ENCODE results near the gene LPIN2.

Gene LPIN2

DNA sequence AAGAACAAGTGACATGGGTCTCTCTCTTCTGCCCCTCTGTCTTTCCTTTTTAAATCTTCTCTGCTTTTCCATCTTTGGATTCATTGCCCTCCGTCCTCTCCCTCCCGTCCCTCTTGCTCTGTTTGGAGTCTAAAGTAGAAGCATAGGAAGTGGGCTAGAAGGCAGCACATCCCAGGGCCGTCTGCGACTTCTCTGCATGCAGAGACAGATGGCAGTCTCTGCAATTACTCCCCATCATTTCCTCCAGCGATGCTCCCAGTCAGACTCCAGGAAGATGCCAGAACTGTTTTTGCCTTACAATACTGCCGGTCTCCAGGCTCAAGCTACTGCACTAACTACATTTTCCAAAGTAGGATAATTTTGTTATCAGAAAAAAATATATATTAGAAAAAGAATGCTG lies 35.2 kb upstream of the LPIN2 start:
- TF ChIP-seq, protein P1, sequence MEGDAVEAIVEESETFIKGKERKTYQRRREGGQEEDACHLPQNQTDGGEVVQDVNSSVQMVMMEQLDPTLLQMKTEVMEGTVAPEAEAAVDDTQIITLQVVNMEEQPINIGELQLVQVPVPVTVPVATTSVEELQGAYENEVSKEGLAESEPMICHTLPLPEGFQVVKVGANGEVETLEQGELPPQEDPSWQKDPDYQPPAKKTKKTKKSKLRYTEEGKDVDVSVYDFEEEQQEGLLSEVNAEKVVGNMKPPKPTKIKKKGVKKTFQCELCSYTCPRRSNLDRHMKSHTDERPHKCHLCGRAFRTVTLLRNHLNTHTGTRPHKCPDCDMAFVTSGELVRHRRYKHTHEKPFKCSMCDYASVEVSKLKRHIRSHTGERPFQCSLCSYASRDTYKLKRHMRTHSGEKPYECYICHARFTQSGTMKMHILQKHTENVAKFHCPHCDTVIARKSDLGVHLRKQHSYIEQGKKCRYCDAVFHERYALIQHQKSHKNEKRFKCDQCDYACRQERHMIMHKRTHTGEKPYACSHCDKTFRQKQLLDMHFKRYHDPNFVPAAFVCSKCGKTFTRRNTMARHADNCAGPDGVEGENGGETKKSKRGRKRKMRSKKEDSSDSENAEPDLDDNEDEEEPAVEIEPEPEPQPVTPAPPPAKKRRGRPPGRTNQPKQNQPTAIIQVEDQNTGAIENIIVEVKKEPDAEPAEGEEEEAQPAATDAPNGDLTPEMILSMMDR (IDR thresholded peaks at IDR 0.05; ENCODE audit: low read depth, low read length) = no peak
- no peak for TF ChIP-seq POLR2A (IDR thresholded peaks at IDR 0.05; ENCODE audit: extremely low read depth, insufficient read length)
- TF ChIP-seq, protein P2, sequence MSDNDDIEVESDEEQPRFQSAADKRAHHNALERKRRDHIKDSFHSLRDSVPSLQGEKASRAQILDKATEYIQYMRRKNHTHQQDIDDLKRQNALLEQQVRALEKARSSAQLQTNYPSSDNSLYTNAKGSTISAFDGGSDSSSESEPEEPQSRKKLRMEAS (IDR thresholded peaks at IDR 0.05; ENCODE audit: low read depth, low read length) = no peak
- TF ChIP-seq MYC (IDR thresholded peaks at IDR 0.05; ENCODE audit: low read depth, low read length) = no peak
- H3K4me3 ChIP-seq (ENCODE audit: low read depth, low read length) = no peak overlapping the region
- no peak for DNase-seq (ENCODE audit: low read depth)

DNA sequence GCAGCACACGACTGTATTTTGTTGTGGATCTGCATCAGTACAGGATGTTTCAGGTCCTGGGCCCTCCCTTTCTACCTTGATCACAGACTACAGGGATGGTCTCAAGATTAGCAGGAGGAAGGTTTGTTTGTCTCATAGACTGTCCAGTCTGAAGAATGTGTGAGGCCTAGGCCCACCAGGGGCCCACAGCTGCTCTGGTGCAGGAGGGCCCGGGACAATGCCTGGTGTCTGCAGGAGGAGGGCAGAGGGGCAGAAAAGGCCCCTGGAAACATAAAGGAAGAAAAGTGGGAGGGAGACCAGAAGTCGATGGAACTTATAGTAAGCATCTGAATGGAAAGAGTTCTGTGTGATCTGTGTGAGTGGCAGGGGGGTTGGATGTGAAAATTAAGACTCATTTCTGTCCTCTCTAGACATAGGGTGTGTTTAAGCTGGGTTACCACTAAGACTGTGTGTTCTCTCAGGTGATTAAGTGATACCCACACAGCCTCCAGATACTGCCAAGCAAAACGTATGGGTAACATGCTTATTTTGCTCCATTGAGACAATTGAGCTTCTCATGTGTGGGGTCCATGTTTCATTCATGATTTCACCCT lies 33.4 kb upstream of the LPIN2 start:
- no peak overlapping the region for H3K4me3 ChIP-seq (ENCODE audit: low read depth, low read length)
- DNase-seq (ENCODE audit: low read depth) = no peak
- TF ChIP-seq, protein P2 (IDR thresholded peaks at IDR 0.05; ENCODE audit: low read depth, low read length) = no peak

DNA sequence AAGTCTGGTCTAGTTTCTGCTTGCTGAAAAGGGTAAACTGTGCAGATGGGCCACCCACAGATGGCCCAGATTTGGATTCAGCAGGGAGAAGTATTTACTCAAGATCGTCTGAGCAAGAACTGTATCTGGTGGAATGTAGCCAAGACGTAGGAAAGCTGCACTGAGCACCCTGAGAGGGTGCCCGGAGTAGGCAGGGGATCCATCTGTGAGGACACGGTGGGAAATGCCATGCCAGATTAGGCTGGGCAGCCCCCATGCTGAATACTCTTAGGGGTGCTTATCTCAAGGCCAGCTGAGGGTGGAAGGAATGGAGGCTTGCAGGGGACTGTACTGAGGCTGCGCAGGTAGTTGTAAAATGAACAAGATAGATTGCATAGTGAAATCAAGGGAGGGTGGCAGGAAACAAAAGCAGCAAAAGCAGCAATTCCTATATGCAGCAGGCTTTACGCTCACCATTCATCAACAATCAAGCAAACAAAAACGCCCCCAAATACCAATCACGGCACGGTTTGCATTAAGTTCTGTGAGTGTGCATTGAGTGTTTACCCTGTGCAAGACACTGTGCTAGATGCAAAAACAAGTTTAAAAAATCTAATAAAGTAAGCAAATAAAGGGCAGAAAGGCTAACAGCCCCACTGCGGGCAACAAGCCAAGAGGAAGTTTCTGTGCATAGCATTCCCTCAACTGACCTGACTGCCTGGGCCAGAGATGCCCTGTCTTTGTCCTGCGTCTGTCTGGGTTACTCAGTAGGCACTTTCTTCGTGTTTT lies 32.2 kb upstream of the LPIN2 start:
- TF ChIP-seq, protein P1 (IDR thresholded peaks at IDR 0.05; ENCODE audit: low read depth, low read length) = no peak
- TF ChIP-seq, protein P2 (IDR thresholded peaks at IDR 0.05; ENCODE audit: low read depth, low read length) = no peak
- TF ChIP-seq MYC (IDR thresholded peaks at IDR 0.05; ENCODE audit: low read depth, low read length) (no peak), POLR2A (IDR thresholded peaks at IDR 0.05; ENCODE audit: extremely low read depth, insufficient read length) (no peak)
- no peak overlapping the region for H3K4me3 ChIP-seq (ENCODE audit: low read depth, low read length)
- DNase-seq (ENCODE audit: low read depth) = no peak

DNA sequence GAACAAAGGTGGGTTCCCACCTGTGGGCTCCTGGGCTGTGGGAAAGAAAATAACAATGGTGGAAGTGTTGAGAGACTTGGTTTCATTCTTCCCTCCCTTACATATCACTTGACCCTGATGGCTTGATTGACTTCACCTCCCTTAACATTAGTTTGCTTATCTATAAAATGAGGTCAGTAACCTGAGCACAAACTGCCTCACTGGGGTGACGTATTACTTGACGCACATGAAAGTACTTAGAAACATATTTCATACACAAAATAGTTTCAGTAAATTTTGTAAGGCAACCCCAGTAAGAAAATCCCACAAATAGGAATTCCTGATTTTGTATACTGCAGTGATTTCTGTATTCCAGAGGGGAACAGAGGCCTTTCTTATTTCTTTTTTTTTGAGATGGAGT lies 29.4 kb upstream of the LPIN2 start:
- DNase-seq (ENCODE audit: low read depth) = no peak
- TF ChIP-seq MYC (IDR thresholded peaks at IDR 0.05; ENCODE audit: low read depth, low read length) (no peak), POLR2A (IDR thresholded peaks at IDR 0.05; ENCODE audit: extremely low read depth, insufficient read length) (no peak)
- TF ChIP-seq, protein P1 (IDR thresholded peaks at IDR 0.05; ENCODE audit: low read depth, low read length) = no peak
- TF ChIP-seq, protein P2 (IDR thresholded peaks at IDR 0.05; ENCODE audit: low read depth, low read length) = no peak
- no peak overlapping the region for H3K4me3 ChIP-seq (ENCODE audit: low read depth, low read length)

DNA sequence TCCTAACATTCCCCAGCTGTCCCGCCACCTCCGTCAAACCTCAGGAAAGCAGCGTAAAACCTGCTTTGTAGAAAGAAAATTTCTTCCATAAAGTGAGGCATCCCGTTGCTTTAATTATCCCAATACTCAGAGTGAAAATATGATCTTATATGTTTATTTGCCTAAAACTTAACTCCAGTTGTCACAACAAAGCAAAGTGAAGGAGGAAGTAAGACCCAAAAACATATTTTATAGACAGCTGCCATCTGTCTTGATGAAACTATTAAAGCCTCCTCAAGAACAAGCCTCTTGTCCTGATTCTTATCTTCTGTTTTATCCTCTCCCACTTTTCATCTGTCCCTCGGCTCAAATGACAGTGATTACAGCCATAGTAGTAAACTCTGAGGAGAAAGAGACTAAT lies 28.9 kb upstream of the LPIN2 start:
- TF ChIP-seq, protein P2 (IDR thresholded peaks at IDR 0.05; ENCODE audit: low read depth, low read length) = no peak
- TF ChIP-seq POLR2A (IDR thresholded peaks at IDR 0.05; ENCODE audit: extremely low read depth, insufficient read length) (no peak), MYC (IDR thresholded peaks at IDR 0.05; ENCODE audit: low read depth, low read length) (no peak)
- TF ChIP-seq, protein P1 (IDR thresholded peaks at IDR 0.05; ENCODE audit: low read depth, low read length) = no peak
- H3K4me3 ChIP-seq (ENCODE audit: low read depth, low read length) = no peak overlapping the region
- DNase-seq (ENCODE audit: low read depth) = no peak

DNA sequence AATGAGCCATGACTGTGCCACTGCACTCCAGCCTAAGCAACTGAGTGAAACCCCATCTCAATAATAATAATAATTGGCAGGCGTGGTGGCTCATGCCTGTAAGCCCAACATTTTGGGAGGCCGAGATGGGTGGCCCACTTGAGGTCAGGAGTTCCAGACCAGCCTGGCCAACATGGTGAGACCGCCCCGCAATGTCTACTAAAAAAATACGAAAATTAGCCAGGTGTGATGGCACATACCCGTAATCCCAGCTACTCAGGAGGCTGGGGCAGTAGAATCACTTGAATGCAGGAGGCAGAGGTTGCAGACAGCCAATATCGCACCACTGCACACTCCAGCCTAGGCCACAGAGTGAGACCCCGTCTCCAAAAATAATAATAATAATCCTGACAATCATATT lies 27.9 kb upstream of the LPIN2 start:
- no peak overlapping the region for H3K4me3 ChIP-seq (ENCODE audit: low read depth, low read length)
- TF ChIP-seq MYC (IDR thresholded peaks at IDR 0.05; ENCODE audit: low read depth, low read length) = no peak
- TF ChIP-seq, protein P2 (IDR thresholded peaks at IDR 0.05; ENCODE audit: low read depth, low read length) = no peak
- DNase-seq (ENCODE audit: low read depth) = no peak
